Measurements from ENCODE around the gene COX5B. TPM values are rescaled to one million over a fixed set of nuclear protein-coding genes. Genes with fewer than 3 reads are reported as not detected.
A peak's percentile ranks its signal among the peaks of the same experiment; 100 is the strongest.

Gene COX5B
- total and polyA plus RNA-seq, 9 of the 15 experiments (the other 6 are each of a cell fraction or from before 2014, with no cell fraction given), result 154 to 1,424 (median 487) TPM

DNA sequence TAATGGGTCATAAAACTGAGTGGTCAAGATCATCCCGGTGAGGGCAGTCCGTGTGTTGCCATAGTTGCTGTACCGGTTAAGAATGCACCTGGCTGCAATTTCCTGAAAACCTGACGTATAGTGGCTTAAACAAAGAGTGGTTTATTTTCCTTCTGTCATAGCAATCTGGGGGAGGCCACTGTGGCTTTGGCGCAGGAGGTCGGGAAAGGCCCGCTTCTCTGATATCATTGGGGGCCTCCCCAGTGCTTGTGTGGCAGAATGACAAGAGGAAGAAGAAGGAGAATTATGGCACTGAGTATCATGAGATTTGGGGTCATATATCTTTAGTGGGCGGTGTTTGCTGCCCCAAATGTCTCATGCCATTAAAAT is 28.0 kb downstream of the COX5B start:
- ChIA-PET CTCF (ENCODE audit: low intra/inter-chr PET ratio) (interaction anchor here (1.2 kb wide), 1 partner anchor 9 kb away, joined by 3 read pairs; no protein-coding TSS in a partner anchor), POLR2A (interaction anchor here (1.0 to 1.8 kb wide), 4 partner anchors 10 to 28 kb away, joined by 3 to 14 read pairs (median 5); partner anchors contain the start of genes ACTR1B and COX5B)
- H3K4me3 ChIP-seq, result no peak overlapping the region
- no peak for FAIRE-seq
- H3K27ac ChIP-seq (ENCODE audit: extremely low read depth, low read depth, low read length), result peak overlapping the region; percentile 73
- WGBS (ENCODE audit: insufficient coverage, low coverage, missing lambda C conversion rate), result 4% methylated on average over 8 of the region's 8 CpGs
- H3K36me3 ChIP-seq (ENCODE audit: control insufficient read depth, insufficient read depth, low read length), result no peaks in the 10 kb centered on the region
- peak in 2 of 4 experiments; percentile 34 to 72 for DNase-seq (ENCODE audit: extremely low read depth in 1 of 4, low spot score in 3 of 4)
- peak; percentile 55; the same call in 2 of the 3 replicates for ATAC-seq
- no peaks in the 10 kb centered on the region for H4K20me1 ChIP-seq (replicated peaks; ENCODE audit: control insufficient read depth, insufficient read depth, low read length)
- H2AFZ ChIP-seq (ENCODE audit: low read depth, low read length), result peak overlapping the region; percentile 80
- peak overlapping the region; percentile 63 for H3K4me2 ChIP-seq (ENCODE audit: insufficient read depth, low read length)
- intact Hi-C loops (cut with micrococcal nuclease), result no loop called here
- peaks cover 11 to 26% of the 10 kb centered on the region in 2 experiments for H3K4me1 ChIP-seq (replicated peaks in 1 of 2; ENCODE audit: control insufficient read depth in 2 of 2, insufficient read depth in 2 of 2, low read length in 2 of 2)
- no peaks in the 10 kb centered on the region for H3K9me1 ChIP-seq (ENCODE audit: control insufficient read depth, insufficient read depth, low read length)
- no peaks in the 10 kb centered on the region for H3K9me3 ChIP-seq (replicated peaks; ENCODE audit: control insufficient read depth, insufficient read depth, low read depth, low read length)
- H3K79me2 ChIP-seq (ENCODE audit: control insufficient read depth, insufficient read depth, low read length), result no peaks in the 10 kb centered on the region
- no TSS peak for BruUV-seq (replicated peaks)
- in situ Hi-C loops (cut with MboI), result no loop called here
- peak overlapping the region; percentile 38; a peak in 2 of 4 replicates for H3K9ac ChIP-seq (ENCODE audit: insufficient read depth in 1 of 2, low read depth in 2 of 2, low read length in 2 of 2)
- no peaks in the 10 kb centered on the region for H3K27me3 ChIP-seq (ENCODE audit: control insufficient read depth in 2 of 2, insufficient read depth in 2 of 2, low read length in 2 of 2)
- TF ChIP-seq FOXP1 (CRISPR knock-in tag; IDR thresholded peaks at IDR 0.05), result no peak
- TF ChIP-seq, protein P1, sequence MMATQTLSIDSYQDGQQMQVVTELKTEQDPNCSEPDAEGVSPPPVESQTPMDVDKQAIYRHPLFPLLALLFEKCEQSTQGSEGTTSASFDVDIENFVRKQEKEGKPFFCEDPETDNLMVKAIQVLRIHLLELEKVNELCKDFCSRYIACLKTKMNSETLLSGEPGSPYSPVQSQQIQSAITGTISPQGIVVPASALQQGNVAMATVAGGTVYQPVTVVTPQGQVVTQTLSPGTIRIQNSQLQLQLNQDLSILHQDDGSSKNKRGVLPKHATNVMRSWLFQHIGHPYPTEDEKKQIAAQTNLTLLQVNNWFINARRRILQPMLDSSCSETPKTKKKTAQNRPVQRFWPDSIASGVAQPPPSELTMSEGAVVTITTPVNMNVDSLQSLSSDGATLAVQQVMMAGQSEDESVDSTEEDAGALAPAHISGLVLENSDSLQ (IDR thresholded peaks at IDR 0.05), result peak; percentile 64
- peak; percentile 41 for TF ChIP-seq ZFX (CRISPR knock-in tag; IDR thresholded peaks at IDR 0.05)
- peak; percentile 88 for TF ChIP-seq MEIS2 (IDR thresholded peaks at IDR 0.05; ENCODE audit: partially characterized antibody)
- no peak for TF ChIP-seq RHOXF2B (CRISPR knock-in tag; conservative IDR thresholded peaks at IDR 0.05)
- TF ChIP-seq, protein P2, sequence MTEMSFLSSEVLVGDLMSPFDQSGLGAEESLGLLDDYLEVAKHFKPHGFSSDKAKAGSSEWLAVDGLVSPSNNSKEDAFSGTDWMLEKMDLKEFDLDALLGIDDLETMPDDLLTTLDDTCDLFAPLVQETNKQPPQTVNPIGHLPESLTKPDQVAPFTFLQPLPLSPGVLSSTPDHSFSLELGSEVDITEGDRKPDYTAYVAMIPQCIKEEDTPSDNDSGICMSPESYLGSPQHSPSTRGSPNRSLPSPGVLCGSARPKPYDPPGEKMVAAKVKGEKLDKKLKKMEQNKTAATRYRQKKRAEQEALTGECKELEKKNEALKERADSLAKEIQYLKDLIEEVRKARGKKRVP (CRISPR knock-in tag; IDR thresholded peaks at IDR 0.05), result no peak
- 0 out of 2 replicates have a peak, but pooled peaks have one; percentile 1 for TF ChIP-seq LEF1 (IDR thresholded peaks at IDR 0.05)
- TF ChIP-seq RAD51 (IDR thresholded peaks at IDR 0.05; ENCODE audit: borderline replicate concordance, low read depth), result no peak
- no peak for TF ChIP-seq RFX5 (IDR thresholded peaks at IDR 0.05; ENCODE audit: low read depth, low read length)
- TF ChIP-seq POLR2AphosphoS2 (IDR thresholded peaks at IDR 0.05; ENCODE audit: low read length), result no peak
- no peak for TF ChIP-seq PHF20 (IDR thresholded peaks at IDR 0.05; ENCODE audit: partially characterized antibody)
- TF ChIP-seq ZBED1 (IDR thresholded peaks at IDR 0.05), result no peak
- TF ChIP-seq ZBTB49 (CRISPR knock-in tag; IDR thresholded peaks at IDR 0.05; ENCODE audit: borderline replicate concordance), result no peak
- TF ChIP-seq HDAC8 (tag; IDR thresholded peaks at IDR 0.05), result no peak
- TF ChIP-seq MITF (IDR thresholded peaks at IDR 0.05), result peak; percentile 61; the same call in 1 of the 2 replicates
- TF ChIP-seq POLR2G (IDR thresholded peaks at IDR 0.05; ENCODE audit: low read depth, low read length), result no peak
- no peak for TF ChIP-seq POLR3A (IDR thresholded peaks at IDR 0.05; ENCODE audit: borderline replicate concordance, extremely low read depth, insufficient read depth, insufficient read length)
- TF ChIP-seq RBBP5 (IDR thresholded peaks at IDR 0.05; ENCODE audit: borderline replicate concordance, insufficient read depth, low read length, poor library complexity, severe bottlenecking), result peak; percentile 37
- no peak for TF ChIP-seq TCF7L2 (IDR thresholded peaks at IDR 0.05; ENCODE audit: low read depth, low read length)

All from K562 (cell line).